DMS79 treated with DMSO at 0.1 percent for 48 hours (cell line): Measurements from ENCODE around the gene CPLX4.

Experiments used
- DNase-seq: peaks from one replicate; lab custom pipeline; 2025; lab: John Stamatoyannopoulos, UW

CPLX4 gene

GRCh38 chr18:59306640-59307039, 11.8 kb downstream of the CPLX4 start:
- no peak for DNase-seq

- DNase-seq, result no peak
These were observed 13.2 kb downstream of the CPLX4 start for GRCh38 chr18:59305295-59305694.

- DNase-seq, result no peak
These were observed 14.7 kb downstream of the CPLX4 start for GRCh38 chr18:59303656-59304195.

GRCh38 chr18:59303006-59303405, 15.4 kb downstream of the CPLX4 start:
- DNase-seq, result no peak

- DNase-seq, result no peak
These were observed 16.5 kb downstream of the CPLX4 start for GRCh38 chr18:59301929-59302328.

GRCh38 chr18:59300676-59301285, 17.7 kb downstream of the CPLX4 start:
- DNase-seq, result no peak

GRCh38 chr18:59298871-59299270, 19.6 kb downstream of the CPLX4 start:
- no peak for DNase-seq

GRCh38 chr18:59293317-59293716, 25.1 kb downstream of the CPLX4 start:
- no peak for DNase-seq

- DNase-seq, result no peak
These were observed 32.1 kb downstream of the CPLX4 start for GRCh38 chr18:59286341-59286740.

- no peak for DNase-seq
These were observed 36.1 kb downstream of the CPLX4 start for GRCh38 chr18:59282341-59282740.

GRCh38 chr18:59279722-59280121, 38.7 kb downstream of the CPLX4 start:
- DNase-seq, result no peak

- DNase-seq, result no peak
These were observed 39.3 kb downstream of the CPLX4 start for GRCh38 chr18:59279193-59279592.

GRCh38 chr18:59278793-59279192, 39.7 kb downstream of the CPLX4 start:
- no peak for DNase-seq

- no peak for DNase-seq
These were observed 42.4 kb downstream of the CPLX4 start for GRCh38 chr18:59276047-59276446.

- DNase-seq, result no peak
These were observed 43.0 kb downstream of the CPLX4 start for GRCh38 chr18:59275406-59275949.

GRCh38 chr18:59274533-59274928, 43.9 kb downstream of the CPLX4 start:
- DNase-seq, result no peak

- DNase-seq, result no peak
These were observed 44.5 kb downstream of the CPLX4 start for GRCh38 chr18:59273759-59274532.

- no peak for DNase-seq
These were observed 45.3 kb downstream of the CPLX4 start, which contains the start of gene RAX for GRCh38 chr18:59272891-59273758. TSS of gene RAX (minus strand) at chr18:59273454. CDS start at chr18:59273206, 248 bp downstream.

- DNase-seq, result no peak
These were observed 46.1 kb downstream of the CPLX4 start for GRCh38 chr18:59272221-59272888.

- no peak for DNase-seq
These were observed 46.7 kb downstream of the CPLX4 start for GRCh38 chr18:59271606-59272220.

GRCh38 chr18:59270689-59271257, 47.7 kb downstream of the CPLX4 start:
- no peak for DNase-seq
